Pulmonary artery endothelial cell (primary cell): Measurements from ENCODE around the gene DBN1. TPM values are rescaled to one million over a fixed set of nuclear protein-coding genes. Genes with fewer than 3 reads are reported as not detected.
A peak's percentile ranks its signal among the peaks of the same experiment; 100 is the strongest.
"Not testable (repeated sequence)": the region's sequence is repeated elsewhere in the genome, so short reads cannot be mapped to it uniquely, and the experiment has no call there.

Source experiments
- DNase-seq: peaks from one replicate; pipeline ENCODE4 v3.0.0-alpha.2; 2011; ENCODE audit warnings: low read depth, low spot score
- total RNA-seq: library from RNA; depleted of rRNA; stranded (reverse); fragments of >200 nt; gene quantifications from 2 replicates; pipeline ENCODE4 v1.2.3, GENCODE V29; 2014

Gene DBN1
- total RNA-seq, 1 donor from 2014 or later: 201 TPM

- no peak for DNase-seq
Measured at GRCh38 chr5:177431317-177432142, 41.9 kb downstream of the DBN1 start.

GRCh38 chr5:177430972-177431316, 42.5 kb downstream of the DBN1 start:
- no peak for DNase-seq

- DNase-seq: no peak
Measured at GRCh38 chr5:177430140-177430951, 43.1 kb downstream of the DBN1 start.

GRCh38 chr5:177429248-177430040, 44.0 kb downstream of the DBN1 start:
- DNase-seq: no peak

GRCh38 chr5:177428574-177429217, 44.7 kb downstream of the DBN1 start:
- no peak for DNase-seq

GRCh38 chr5:177427919-177428573, 45.4 kb downstream of the DBN1 start:
- DNase-seq: no peak

- no peak for DNase-seq
Measured at GRCh38 chr5:177427211-177427822, 46.1 kb downstream of the DBN1 start.

- no peak for DNase-seq
Measured at GRCh38 chr5:177426566-177427210, 46.7 kb downstream of the DBN1 start, which contains the start of gene GRK6. GRK6 (plus strand) TSS chr5:177426676; CDS start chr5:177426846, 170 bp downstream.

GRCh38 chr5:177425801-177426565, 47.5 kb downstream of the DBN1 start:
- peak; percentile 100 for DNase-seq

- no peak for DNase-seq
Measured at GRCh38 chr5:177425196-177425800, 48.1 kb downstream of the DBN1 start.

- no peak for DNase-seq
Measured at GRCh38 chr5:177423671-177424070, 49.8 kb downstream of the DBN1 start.

GRCh38 chr5:177421062-177421798, 52.2 kb downstream of the DBN1 start:
- no peak for DNase-seq

GRCh38 chr5:177420472-177420871, 53.0 kb downstream of the DBN1 start:
- not testable (repeated sequence) for DNase-seq

- no peak for DNase-seq
Measured at GRCh38 chr5:177419046-177419445, 54.4 kb downstream of the DBN1 start.

GRCh38 chr5:177417081-177417480, 56.4 kb downstream of the DBN1 start:
- not testable (repeated sequence) for DNase-seq

GRCh38 chr5:177414481-177414880, 59.0 kb downstream of the DBN1 start:
- DNase-seq: no peak

GRCh38 chr5:177412603-177413233, 60.7 kb downstream of the DBN1 start:
- DNase-seq: no peak
